ENCODE measurements around the gene BMPER. TPM values are rescaled to one million over a fixed set of nuclear protein-coding genes. Genes with fewer than 3 reads are reported as not detected.

BMPER gene
- total RNA-seq, 6 experiments from 2014 or later = 9.4 to 13.5 (median 11.1) TPM

DNA sequence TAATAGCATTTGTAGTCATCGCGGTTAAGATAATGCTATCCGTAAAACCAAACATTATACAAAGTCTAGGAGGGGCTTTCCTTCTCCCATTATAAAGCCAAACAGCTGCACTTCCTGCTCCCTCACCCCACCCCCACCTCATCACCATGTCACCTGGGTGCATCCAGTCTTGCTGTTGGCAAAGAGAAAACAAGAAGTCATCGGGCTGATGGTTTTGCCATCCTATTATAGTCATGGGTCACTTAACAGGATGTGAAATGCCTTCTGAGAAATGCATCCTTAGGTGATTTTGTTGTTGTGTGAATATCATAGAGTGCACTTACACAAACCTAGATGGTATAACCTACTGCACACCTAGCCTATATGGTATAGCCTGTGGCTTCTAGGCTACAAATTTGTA is 157.0 kb downstream of the BMPER start:
- peaks cover 11% of the 10 kb centered on the region; the same call in 1 of the 2 replicates for H3K36me3 Mint-ChIP-seq (ENCODE audit: low read depth)
- no peak for DNase-seq
- peaks cover 82% of the 10 kb centered on the region for H3K4me1 Mint-ChIP-seq (ENCODE audit: low read depth)
- no peaks in the 10 kb centered on the region for H3K27me3 Mint-ChIP-seq (ENCODE audit: insufficient read depth)
- H3K27ac Mint-ChIP-seq = peak overlapping the region; percentile 94
- TF ChIP-seq, protein P1, sequence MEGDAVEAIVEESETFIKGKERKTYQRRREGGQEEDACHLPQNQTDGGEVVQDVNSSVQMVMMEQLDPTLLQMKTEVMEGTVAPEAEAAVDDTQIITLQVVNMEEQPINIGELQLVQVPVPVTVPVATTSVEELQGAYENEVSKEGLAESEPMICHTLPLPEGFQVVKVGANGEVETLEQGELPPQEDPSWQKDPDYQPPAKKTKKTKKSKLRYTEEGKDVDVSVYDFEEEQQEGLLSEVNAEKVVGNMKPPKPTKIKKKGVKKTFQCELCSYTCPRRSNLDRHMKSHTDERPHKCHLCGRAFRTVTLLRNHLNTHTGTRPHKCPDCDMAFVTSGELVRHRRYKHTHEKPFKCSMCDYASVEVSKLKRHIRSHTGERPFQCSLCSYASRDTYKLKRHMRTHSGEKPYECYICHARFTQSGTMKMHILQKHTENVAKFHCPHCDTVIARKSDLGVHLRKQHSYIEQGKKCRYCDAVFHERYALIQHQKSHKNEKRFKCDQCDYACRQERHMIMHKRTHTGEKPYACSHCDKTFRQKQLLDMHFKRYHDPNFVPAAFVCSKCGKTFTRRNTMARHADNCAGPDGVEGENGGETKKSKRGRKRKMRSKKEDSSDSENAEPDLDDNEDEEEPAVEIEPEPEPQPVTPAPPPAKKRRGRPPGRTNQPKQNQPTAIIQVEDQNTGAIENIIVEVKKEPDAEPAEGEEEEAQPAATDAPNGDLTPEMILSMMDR (IDR thresholded peaks at IDR 0.05) = no peak
- H3K4me3 Mint-ChIP-seq = no peak overlapping the region
- H3K9me3 Mint-ChIP-seq = no peaks in the 10 kb centered on the region

- no peak overlapping the region for H3K27ac Mint-ChIP-seq
- no peak overlapping the region for H3K4me3 Mint-ChIP-seq
- peaks cover 81% of the 10 kb centered on the region for H3K4me1 Mint-ChIP-seq (ENCODE audit: low read depth)
- H3K9me3 Mint-ChIP-seq = no peaks in the 10 kb centered on the region
- no peak for DNase-seq
- H3K27me3 Mint-ChIP-seq (ENCODE audit: insufficient read depth) = no peaks in the 10 kb centered on the region
- TF ChIP-seq, protein P1 (IDR thresholded peaks at IDR 0.05) = no peak
- H3K36me3 Mint-ChIP-seq (ENCODE audit: low read depth) = peaks cover 12% of the 10 kb centered on the region; the same call in 1 of the 2 replicates
These were observed 157.5 kb downstream of the BMPER start for GRCh38 chr7:34062826-34063225.

DNA sequence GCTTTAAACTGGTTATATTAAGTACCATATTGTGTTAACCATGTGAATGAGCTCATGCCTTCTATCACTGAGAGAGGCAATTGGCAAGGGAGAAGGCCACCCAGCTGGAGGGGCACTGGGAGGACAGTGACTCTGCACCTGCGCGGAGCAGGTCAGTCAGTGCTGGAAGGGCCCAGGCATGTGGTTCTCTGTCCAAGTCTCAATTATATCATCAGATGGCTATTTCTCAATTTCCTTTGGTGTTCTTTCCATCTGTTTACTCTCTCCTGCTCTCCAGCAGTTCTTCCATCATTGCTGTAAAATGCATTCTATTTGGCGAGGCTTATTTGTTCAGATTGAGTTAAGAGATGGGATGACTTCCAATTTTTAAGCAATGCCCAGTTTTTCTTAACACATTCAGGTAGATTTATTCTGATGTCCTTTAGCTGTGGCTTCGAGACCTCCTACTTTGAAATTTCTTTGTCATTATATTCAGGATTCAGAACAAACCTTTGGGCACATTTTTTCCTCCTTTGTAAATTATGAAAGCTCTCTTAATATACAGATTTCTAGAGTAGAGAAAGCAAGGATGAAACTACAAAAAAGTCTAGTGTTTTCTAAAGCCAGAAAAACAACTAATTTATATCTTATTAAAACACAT is 159.3 kb downstream of the BMPER start:
- TF ChIP-seq, protein P1 (IDR thresholded peaks at IDR 0.05) = no peak
- H3K4me1 Mint-ChIP-seq (ENCODE audit: low read depth) = peaks cover 69% of the 10 kb centered on the region
- H3K9me3 Mint-ChIP-seq = no peaks in the 10 kb centered on the region

GRCh38 chr7:34066411-34066810 is 161.1 kb downstream of the BMPER start:
- Mint-ChIP-seq H3K4me3 (no peak overlapping the region), H3K27ac (no peak overlapping the region), H3K27me3 (ENCODE audit: insufficient read depth) (no peaks in the 10 kb centered on the region), H3K4me1 (ENCODE audit: low read depth) (peaks cover 69% of the 10 kb centered on the region), H3K9me3 (no peaks in the 10 kb centered on the region), H3K36me3 (ENCODE audit: low read depth) (peaks cover 16% of the 10 kb centered on the region)
- no peak for DNase-seq
- TF ChIP-seq, protein P1 (IDR thresholded peaks at IDR 0.05) = no peak

More for the DNA sequence above, 159.3 kb downstream of the BMPER start:
- Mint-ChIP-seq H3K4me3 (no peak overlapping the region), H3K27ac (no peak overlapping the region), H3K36me3 (ENCODE audit: low read depth) (peaks cover 16% of the 10 kb centered on the region), H3K27me3 (ENCODE audit: insufficient read depth) (no peaks in the 10 kb centered on the region)
- no peak for DNase-seq

DNA sequence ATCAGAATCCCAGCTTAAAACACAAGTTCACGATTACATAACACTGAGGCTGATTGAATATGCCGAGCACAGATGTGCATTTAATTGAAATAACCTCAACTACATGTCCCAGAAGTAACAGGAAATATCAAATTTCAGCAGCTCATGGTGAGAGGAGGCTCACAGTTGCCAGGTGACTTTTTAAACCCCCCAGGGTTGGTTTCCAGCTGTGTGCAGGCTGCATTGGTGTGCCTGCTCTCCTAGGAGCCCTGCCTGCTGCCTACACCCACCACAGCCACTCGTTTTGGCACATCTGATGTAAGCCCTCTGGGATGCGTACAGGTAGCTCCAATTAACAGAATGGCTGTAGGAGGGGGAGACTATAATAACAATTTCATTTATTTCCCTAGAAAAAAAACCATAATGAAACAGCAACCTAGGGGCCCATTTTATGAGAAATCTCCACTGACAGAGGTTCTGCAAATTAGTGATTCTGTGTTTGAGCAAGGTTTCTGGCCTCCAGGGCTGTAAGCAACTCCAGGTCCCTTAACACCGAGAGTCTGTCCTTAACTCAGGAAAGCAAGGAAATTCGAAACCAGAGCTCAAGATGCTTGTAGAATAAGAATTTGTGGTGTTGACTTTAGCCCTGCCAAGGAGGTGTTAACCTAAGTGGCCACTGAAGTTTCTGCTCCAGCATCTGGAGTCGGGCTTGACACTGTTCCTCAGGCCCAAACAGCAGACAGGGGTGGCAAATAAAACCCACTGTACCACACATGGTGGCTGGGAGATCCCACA is 161.9 kb downstream of the BMPER start:
- H3K4me1 Mint-ChIP-seq (ENCODE audit: low read depth) = peaks cover 68% of the 10 kb centered on the region
- H3K4me3 Mint-ChIP-seq = no peak overlapping the region
- TF ChIP-seq, protein P1 (IDR thresholded peaks at IDR 0.05) = no peak
- H3K27me3 Mint-ChIP-seq (ENCODE audit: insufficient read depth) = no peaks in the 10 kb centered on the region
- H3K9me3 Mint-ChIP-seq = no peaks in the 10 kb centered on the region
- H3K36me3 Mint-ChIP-seq (ENCODE audit: low read depth) = peaks cover 21% of the 10 kb centered on the region
- DNase-seq = no peak
- no peak overlapping the region for H3K27ac Mint-ChIP-seq
